ENCODE measurements around the gene PBX2. TPM values are rescaled to one million over a fixed set of nuclear protein-coding genes. Genes with fewer than 3 reads are reported as not detected.
"Not testable (repeated sequence)": the region's sequence is repeated elsewhere in the genome, so short reads cannot be mapped to it uniquely, and the experiment has no call there.

Gene PBX2
- total RNA-seq, 4 donors from 2014 or later = 42.9 to 70.1 (median 61.0) TPM

DNA sequence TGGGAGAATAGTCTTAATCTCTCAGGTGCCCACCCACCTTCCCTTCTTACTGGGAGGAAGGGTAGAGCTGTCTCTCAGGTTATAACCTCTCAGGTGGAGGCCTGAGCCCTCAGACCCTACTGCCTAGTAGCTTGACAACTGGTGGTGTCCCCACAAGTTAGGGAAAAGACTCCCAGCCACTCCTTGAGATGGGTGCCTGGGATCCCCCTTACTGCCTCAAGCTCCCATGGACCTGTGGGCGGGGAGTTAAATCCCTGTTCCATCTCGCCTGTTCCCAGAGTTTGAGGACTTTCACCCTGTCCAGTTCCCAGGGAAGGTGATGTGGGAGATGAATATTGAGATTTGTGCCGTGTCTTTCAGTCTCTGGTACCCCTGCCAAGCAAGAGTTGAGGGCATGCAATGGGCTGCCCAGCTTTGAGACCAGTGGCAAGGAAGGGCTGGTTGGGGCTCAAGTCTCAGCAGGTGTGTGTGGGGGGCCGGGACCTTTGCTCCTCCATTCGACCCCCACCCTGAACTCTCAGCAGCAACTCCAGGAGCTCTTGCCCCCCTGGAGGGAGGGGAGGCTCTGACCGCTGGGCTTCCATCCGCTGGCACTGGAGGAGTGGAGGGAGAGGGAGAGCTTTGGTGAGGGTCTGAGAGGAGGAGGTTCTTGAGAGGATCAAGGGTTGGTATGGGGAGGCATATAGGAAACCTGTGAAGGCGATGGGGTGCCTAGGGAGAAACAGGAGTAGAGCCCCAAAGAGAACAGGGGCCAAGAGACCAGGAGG lies 1.1 kb upstream of the PBX2 start:
- no peak for TF ChIP-seq POLR2A (IDR thresholded peaks at IDR 0.05)
- no peak for TF ChIP-seq EP300 (IDR thresholded peaks at IDR 0.05)
- no peak for TF ChIP-seq CTCF (IDR thresholded peaks at IDR 0.05)
- no peak for TF ChIP-seq POLR2AphosphoS5 (IDR thresholded peaks at IDR 0.05)
- peaks cover 0 to 21% of the 10 kb centered on the region in 2 donors for H3K36me3 ChIP-seq
- H3K27me3 ChIP-seq = no peaks in the 10 kb centered on the region
- H3K4me1 ChIP-seq = peaks cover 0 to 83% (median 37%) of the 10 kb centered on the region in 3 donors
- peak overlapping the region; percentile 97 to 99 (median 98) for H3K27ac ChIP-seq
- peak overlapping the region; percentile 89 to 98 for H3K4me3 ChIP-seq
- WGBS, 2 donors (ENCODE audit: low coverage in 1 of 2) = 67% methylated on average over 3 of the region's 8 CpGs; no CpG with 5 or more reads in 1 of the 2 donors
- ATAC-seq = no peak
- H3K9me3 ChIP-seq = no peaks in the 10 kb centered on the region

DNA sequence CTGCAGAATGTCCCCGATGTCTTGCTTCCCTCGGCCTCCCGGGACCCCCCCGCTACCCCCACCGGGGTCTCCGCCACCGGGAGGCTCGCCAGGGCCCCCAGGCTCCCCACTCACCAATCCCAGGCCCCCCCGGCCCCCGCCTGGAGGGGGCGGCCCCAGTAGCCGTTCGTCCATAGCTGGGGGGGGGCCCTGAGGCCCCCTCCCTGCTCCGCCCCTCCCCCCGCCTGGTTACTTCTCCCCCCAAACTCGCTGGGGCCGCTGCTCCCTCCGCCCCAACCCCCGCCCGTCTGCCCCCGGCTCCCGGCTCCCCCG lies 304 bp downstream of the PBX2 start:
- H3K4me1 ChIP-seq = peaks cover 0 to 88% (median 38%) of the 10 kb centered on the region in 3 donors
- ATAC-seq = no peak
- 0% methylated on average over 1 of the region's 23 CpGs; no CpG with 5 or more reads in 1 of the 2 donors for WGBS, 2 donors (ENCODE audit: low coverage in 1 of 2)

DNA sequence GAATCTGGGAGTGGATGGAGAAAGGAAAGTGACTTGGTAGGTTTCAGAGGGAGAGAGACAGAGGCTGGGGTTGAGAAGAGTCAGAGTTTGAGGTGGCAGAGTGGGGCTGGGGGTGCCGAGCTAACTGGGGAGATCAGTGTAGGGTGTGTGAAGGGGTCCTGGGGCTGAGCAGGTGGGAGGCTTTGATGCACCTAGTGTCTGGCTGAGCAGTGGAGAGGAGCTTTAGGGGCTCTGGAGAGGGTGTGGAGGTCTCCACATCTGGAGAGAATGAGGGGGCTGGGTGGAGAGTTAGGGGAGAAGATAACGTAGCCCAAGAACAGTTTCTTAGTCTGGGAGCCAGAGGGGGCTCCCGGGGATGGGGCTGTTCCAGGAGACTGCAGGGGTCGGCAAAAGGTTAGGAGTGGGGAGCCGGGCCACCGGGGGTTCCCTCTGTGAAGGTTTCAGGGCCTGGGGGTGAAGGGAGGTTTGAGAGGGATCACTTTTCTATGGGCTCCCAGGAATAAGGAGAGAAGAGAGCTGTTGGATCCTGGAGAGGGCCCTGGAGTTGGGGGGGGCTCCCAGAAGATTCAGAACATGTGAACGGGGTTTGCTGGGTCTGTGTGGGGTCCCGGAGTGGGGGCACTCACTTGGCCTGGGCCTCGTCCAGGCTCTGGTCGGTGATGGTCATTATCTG lies 797 bp downstream of the PBX2 start:
- TF ChIP-seq POLR2AphosphoS5 (IDR thresholded peaks at IDR 0.05) (no peak), EP300 (IDR thresholded peaks at IDR 0.05) (no peak), POLR2A (IDR thresholded peaks at IDR 0.05) (no peak), CTCF (IDR thresholded peaks at IDR 0.05) (no peak)
- H3K4me1 ChIP-seq = peaks cover 0 to 88% (median 34%) of the 10 kb centered on the region in 3 donors
- H3K4me3 ChIP-seq = peak overlapping the region; percentile 89 to 98
- WGBS, 2 donors (ENCODE audit: low coverage in 1 of 2) = 0 to 4% methylated on average over 6 of the region's 10 CpGs
- H3K27ac ChIP-seq = peak overlapping the region; percentile 97 to 99 (median 98)
- no peaks in the 10 kb centered on the region for H3K27me3 ChIP-seq
- H3K9me3 ChIP-seq = no peaks in the 10 kb centered on the region
- peaks cover 0 to 23% of the 10 kb centered on the region in 2 donors for H3K36me3 ChIP-seq
- no peak for ATAC-seq

More for the DNA sequence above, 304 bp downstream of the PBX2 start:
- Histone ChIP-seq H3K9me3 (no peaks in the 10 kb centered on the region), H3K27me3 (no peaks in the 10 kb centered on the region), H3K4me3 (peak overlapping the region; percentile 89 to 98), H3K36me3 (peaks cover 0 to 23% of the 10 kb centered on the region in 2 donors), H3K27ac (peak overlapping the region; percentile 97 to 99 (median 98))
- TF ChIP-seq EP300 (IDR thresholded peaks at IDR 0.05) = no peak
- TF ChIP-seq CTCF (IDR thresholded peaks at IDR 0.05) = no peak
- no peak for TF ChIP-seq POLR2A (IDR thresholded peaks at IDR 0.05)
- no peak for TF ChIP-seq POLR2AphosphoS5 (IDR thresholded peaks at IDR 0.05)

GRCh38 chr6:32188381-32189068 lies 1.5 kb downstream of the PBX2 start:
- 1 to 8% methylated on average over 3 to 7 of the region's 13 CpGs for WGBS, 2 donors (ENCODE audit: low coverage in 1 of 2)
- peaks cover 0 to 89% (median 34%) of the 10 kb centered on the region in 3 donors for H3K4me1 ChIP-seq

DNA sequence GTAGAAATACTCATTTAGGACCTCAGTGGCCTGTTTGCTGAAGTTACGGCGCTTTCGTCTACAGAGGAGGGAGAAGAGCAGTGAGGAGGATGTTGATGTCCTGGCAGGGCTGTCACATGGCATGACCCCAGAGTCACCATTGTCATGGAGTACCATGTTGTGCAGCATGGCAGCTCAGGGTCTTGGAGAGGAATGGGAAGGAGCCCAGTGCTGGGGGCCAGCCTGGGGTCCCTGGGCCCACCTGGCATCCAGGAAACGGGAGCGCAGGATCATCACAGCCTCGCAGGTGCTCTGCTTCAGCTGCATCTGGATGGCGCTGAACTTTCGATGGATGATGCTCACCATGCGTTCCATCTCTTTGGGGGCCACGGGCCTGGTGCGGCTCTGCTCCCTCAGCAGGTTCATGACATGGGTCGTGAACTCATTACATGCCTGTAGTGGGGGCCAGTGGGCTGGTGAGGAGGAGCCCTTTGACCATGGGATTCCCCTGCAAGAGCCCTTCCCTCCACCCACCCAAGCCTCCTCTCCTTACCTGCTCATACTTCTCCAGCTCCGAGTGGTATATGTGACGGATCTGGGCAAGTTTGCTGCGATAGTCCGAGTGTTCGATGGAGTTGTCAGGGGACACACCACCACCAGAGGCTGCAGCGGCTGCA lies 2.1 kb downstream of the PBX2 start:
- WGBS, 2 donors (ENCODE audit: low coverage in 1 of 2) = 70% methylated on average over 2 of the region's 18 CpGs; no CpG with 5 or more reads in 1 of the 2 donors
- peaks cover 0 to 84% (median 34%) of the 10 kb centered on the region in 3 donors for H3K4me1 ChIP-seq
- peak overlapping the region; percentile 97 to 99 (median 98) for H3K27ac ChIP-seq
- not testable (repeated sequence) for H3K27me3 ChIP-seq, ATAC-seq, H3K9me3 ChIP-seq
- peaks cover 0 to 35% of the 10 kb centered on the region in 2 donors for H3K36me3 ChIP-seq
- peak overlapping the region in 1 of 2 donors; percentile 89 for H3K4me3 ChIP-seq

More at GRCh38 chr6:32188381-32189068, 1.5 kb downstream of the PBX2 start:
- no peak for TF ChIP-seq EP300 (IDR thresholded peaks at IDR 0.05)
- no peak for TF ChIP-seq POLR2A (IDR thresholded peaks at IDR 0.05)
- no peak for TF ChIP-seq CTCF (IDR thresholded peaks at IDR 0.05)
- no peak for TF ChIP-seq POLR2AphosphoS5 (IDR thresholded peaks at IDR 0.05)
- Histone ChIP-seq H3K27ac (peak overlapping the region; percentile 97 to 99 (median 98)), H3K27me3 (no peaks in the 10 kb centered on the region), H3K4me3 (peak overlapping the region; percentile 89 to 98), H3K9me3 (no peaks in the 10 kb centered on the region), H3K36me3 (peaks cover 0 to 28% of the 10 kb centered on the region in 2 donors)
- no peak for ATAC-seq
